ENCODE measurements around the gene NRIP3.
"Not testable (repeated sequence)": the region's sequence is repeated elsewhere in the genome, so short reads cannot be mapped to it uniquely, and the experiment has no call there.

The NRIP3 gene

GRCh38 chr11:9028581-9028980 is 24.8 kb upstream of the NRIP3 start:
- Mint-ChIP-seq H3K4me1 (ENCODE audit: low read depth) (no peaks in the 10 kb centered on the region), H3K9me3 (no peaks in the 10 kb centered on the region), H3K27me3 (ENCODE audit: low read depth) (peaks cover 10% of the 10 kb centered on the region), H3K4me3 (no peak overlapping the region), H3K27ac (no peak overlapping the region), H3K36me3 (ENCODE audit: low read depth) (no peaks in the 10 kb centered on the region)

DNA sequence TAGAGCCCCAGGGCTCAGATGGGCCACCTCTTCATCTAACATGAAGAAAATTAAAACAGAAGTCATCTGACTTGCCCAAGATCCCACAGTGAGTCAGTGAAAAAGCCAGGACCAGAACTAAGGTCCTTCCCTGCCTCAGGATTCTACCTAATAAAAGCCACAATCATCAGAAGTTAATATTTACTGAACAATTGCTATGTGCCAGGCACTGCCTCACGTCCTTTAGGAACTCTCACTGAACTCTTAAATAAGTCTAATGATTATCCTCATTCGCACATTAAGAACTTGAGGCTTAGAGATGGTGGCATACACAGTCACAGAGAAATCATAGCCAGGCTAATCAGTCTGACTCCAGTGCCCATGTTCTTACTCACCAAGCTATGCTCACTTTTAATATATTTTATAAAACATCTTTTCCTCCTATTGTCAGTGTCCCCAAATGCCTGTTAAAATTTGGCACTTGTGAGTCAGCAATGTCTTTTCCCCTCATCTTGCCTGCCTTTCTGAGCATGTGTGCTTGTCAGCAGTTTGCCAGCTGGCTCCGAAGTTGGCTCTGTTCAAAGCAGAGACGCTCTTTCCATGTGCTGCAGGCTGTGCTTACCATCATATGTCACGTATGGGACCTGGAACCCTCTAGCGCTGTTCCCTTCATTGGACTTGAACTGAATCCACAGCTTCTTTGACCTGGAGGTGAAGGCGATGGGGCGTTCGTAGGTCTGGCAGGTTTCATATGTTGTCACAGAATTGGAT is 21.5 kb upstream of the NRIP3 start:
- H3K4me1 Mint-ChIP-seq (ENCODE audit: low read depth) = peaks cover 5% of the 10 kb centered on the region
- H3K36me3 Mint-ChIP-seq (ENCODE audit: low read depth) = no peaks in the 10 kb centered on the region
- H3K9me3 Mint-ChIP-seq = no peaks in the 10 kb centered on the region
- no peak overlapping the region for H3K27ac Mint-ChIP-seq
- no peak overlapping the region for H3K4me3 Mint-ChIP-seq
- H3K27me3 Mint-ChIP-seq (ENCODE audit: low read depth) = peaks cover 21% of the 10 kb centered on the region

- Mint-ChIP-seq H3K9me3 (no peaks in the 10 kb centered on the region), H3K27me3 (ENCODE audit: low read depth) (peaks cover 21% of the 10 kb centered on the region), H3K36me3 (ENCODE audit: low read depth) (no peaks in the 10 kb centered on the region), H3K27ac (no peak overlapping the region), H3K4me1 (ENCODE audit: low read depth) (peaks cover 8% of the 10 kb centered on the region), H3K4me3 (no peak overlapping the region)
These were observed 19.3 kb upstream of the NRIP3 start for GRCh38 chr11:9022961-9023680.

- H3K9me3 Mint-ChIP-seq = no peaks in the 10 kb centered on the region
- H3K27ac Mint-ChIP-seq = no peak overlapping the region
- H3K4me3 Mint-ChIP-seq = no peak overlapping the region
- peaks cover 21% of the 10 kb centered on the region for H3K27me3 Mint-ChIP-seq (ENCODE audit: low read depth)
- H3K36me3 Mint-ChIP-seq (ENCODE audit: low read depth) = no peaks in the 10 kb centered on the region
- peaks cover 28% of the 10 kb centered on the region for H3K4me1 Mint-ChIP-seq (ENCODE audit: low read depth)
These were observed 17.1 kb upstream of the NRIP3 start for GRCh38 chr11:9020916-9021315.

DNA sequence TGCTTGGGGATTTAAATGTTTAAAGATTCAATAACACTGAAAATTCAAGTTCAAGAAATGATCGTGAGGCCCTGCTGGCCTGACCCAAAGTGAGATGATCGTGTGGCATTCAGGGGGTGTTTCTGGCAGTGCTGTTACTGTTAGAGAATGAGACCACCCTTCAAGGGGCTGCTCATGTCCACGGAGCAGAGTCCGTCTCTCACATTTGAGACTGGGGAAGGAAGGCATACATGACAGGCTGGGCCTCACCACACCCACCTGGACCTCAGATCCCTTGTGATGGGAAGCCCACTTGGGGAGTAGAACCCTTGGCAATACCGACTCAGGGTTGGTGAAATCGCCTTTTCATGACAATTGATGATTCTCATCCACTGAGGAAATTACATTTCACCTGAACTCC is 16.1 kb upstream of the NRIP3 start:
- Mint-ChIP-seq H3K27me3 (ENCODE audit: low read depth) (peaks cover 17% of the 10 kb centered on the region), H3K9me3 (no peaks in the 10 kb centered on the region), H3K4me3 (no peak overlapping the region), H3K36me3 (ENCODE audit: low read depth) (no peaks in the 10 kb centered on the region), H3K4me1 (ENCODE audit: low read depth) (peaks cover 28% of the 10 kb centered on the region), H3K27ac (no peak overlapping the region)

- no peaks in the 10 kb centered on the region for H3K36me3 Mint-ChIP-seq (ENCODE audit: low read depth)
- H3K4me1 Mint-ChIP-seq (ENCODE audit: low read depth) = peaks cover 28% of the 10 kb centered on the region
- H3K27ac Mint-ChIP-seq = no peak overlapping the region
- H3K27me3 Mint-ChIP-seq (ENCODE audit: low read depth) = peaks cover 14% of the 10 kb centered on the region
- no peak overlapping the region for H3K4me3 Mint-ChIP-seq
- no peaks in the 10 kb centered on the region for H3K9me3 Mint-ChIP-seq
These were observed 14.0 kb upstream of the NRIP3 start for GRCh38 chr11:9017773-9018172.

DNA sequence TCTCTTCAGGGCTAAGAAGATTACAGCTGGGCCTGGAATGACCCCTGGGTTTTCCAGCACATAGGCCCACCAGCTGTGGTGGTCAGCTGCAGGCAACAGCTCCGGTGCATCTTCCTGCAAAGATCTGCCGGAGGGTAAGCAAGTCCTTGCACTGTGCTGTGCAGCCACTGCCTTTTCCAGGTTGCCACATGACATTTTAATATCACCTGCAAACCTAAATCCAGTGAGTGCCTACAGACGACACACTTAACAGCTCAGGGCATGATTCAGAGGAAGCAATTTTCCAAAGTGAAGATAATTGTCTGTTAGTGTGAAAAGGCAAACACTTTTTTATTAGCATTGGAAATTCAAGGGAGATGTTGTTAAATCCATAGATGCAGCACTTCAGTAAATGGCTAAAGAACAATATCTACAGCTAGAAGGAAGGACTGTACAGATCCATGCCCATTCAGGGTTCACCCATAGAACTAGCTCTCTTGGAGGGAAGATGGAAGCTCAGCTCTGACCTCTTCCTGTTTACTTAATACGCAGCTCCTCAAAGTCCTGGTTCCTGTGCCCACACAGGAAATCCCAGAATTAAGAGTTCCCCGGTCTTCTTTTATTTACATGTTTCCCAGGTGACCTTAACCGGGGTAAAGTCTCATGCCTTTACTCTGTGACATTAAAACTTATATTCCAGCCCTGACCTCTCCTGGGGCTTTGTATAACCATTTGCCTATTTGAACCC is 13.3 kb upstream of the NRIP3 start:
- Mint-ChIP-seq H3K4me3 (no peak overlapping the region), H3K36me3 (ENCODE audit: low read depth) (no peaks in the 10 kb centered on the region), H3K4me1 (ENCODE audit: low read depth) (peaks cover 23% of the 10 kb centered on the region)

GRCh38 chr11:9015677-9016076 is 11.9 kb upstream of the NRIP3 start:
- H3K36me3 Mint-ChIP-seq (ENCODE audit: low read depth) = no peaks in the 10 kb centered on the region
- peaks cover 23% of the 10 kb centered on the region for H3K4me1 Mint-ChIP-seq (ENCODE audit: low read depth)
- H3K9me3 Mint-ChIP-seq = no peaks in the 10 kb centered on the region
- H3K27ac Mint-ChIP-seq = no peak overlapping the region
- H3K27me3 Mint-ChIP-seq (ENCODE audit: low read depth) = peaks cover 17% of the 10 kb centered on the region
- H3K4me3 Mint-ChIP-seq = no peak overlapping the region

More for the DNA sequence above, 13.3 kb upstream of the NRIP3 start:
- no peaks in the 10 kb centered on the region for H3K9me3 Mint-ChIP-seq
- peaks cover 11% of the 10 kb centered on the region for H3K27me3 Mint-ChIP-seq (ENCODE audit: low read depth)
- peak overlapping the region; percentile 8 for H3K27ac Mint-ChIP-seq

- no peaks in the 10 kb centered on the region for H3K9me3 Mint-ChIP-seq
- peaks cover 23% of the 10 kb centered on the region for H3K4me1 Mint-ChIP-seq (ENCODE audit: low read depth)
- no peak overlapping the region for H3K4me3 Mint-ChIP-seq
- H3K36me3 Mint-ChIP-seq (ENCODE audit: low read depth) = no peaks in the 10 kb centered on the region
- H3K27me3 Mint-ChIP-seq (ENCODE audit: low read depth) = peaks cover 25% of the 10 kb centered on the region
- H3K27ac Mint-ChIP-seq = no peak overlapping the region
These were observed 11.0 kb upstream of the NRIP3 start for GRCh38 chr11:9014826-9015225.

DNA sequence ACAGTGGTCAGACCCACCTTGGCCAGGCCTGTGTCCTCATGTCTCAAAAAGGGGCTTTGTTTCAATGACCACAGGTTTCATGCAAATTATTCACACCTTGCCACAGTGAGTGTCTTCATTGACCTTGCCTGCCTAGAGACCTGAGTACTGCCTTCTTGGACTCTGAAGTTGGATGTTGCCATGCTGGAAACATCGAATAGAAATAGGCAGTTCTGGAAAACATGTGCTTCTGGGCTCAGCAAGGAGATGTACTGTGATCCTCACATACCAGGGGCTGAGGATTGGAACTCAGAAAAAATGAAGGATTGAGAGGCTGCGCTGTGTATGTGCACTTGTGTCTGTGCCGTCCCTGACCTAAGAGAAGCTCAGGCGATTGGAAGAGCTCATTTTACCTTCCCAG is 9.6 kb upstream of the NRIP3 start:
- peaks cover 22% of the 10 kb centered on the region for H3K4me1 Mint-ChIP-seq (ENCODE audit: low read depth)
- H3K36me3 Mint-ChIP-seq (ENCODE audit: low read depth) = no peaks in the 10 kb centered on the region
- no peak overlapping the region for H3K4me3 Mint-ChIP-seq
- peaks cover 30% of the 10 kb centered on the region for H3K27me3 Mint-ChIP-seq (ENCODE audit: low read depth)
- H3K9me3 Mint-ChIP-seq = no peaks in the 10 kb centered on the region
- no peak overlapping the region for H3K27ac Mint-ChIP-seq

GRCh38 chr11:9009538-9009937 is 5.7 kb upstream of the NRIP3 start:
- not testable (repeated sequence) for H3K4me1 Mint-ChIP-seq (ENCODE audit: low read depth); H3K9me3 Mint-ChIP-seq; H3K36me3 Mint-ChIP-seq (ENCODE audit: low read depth); H3K27ac Mint-ChIP-seq; H3K4me3 Mint-ChIP-seq
- H3K27me3 Mint-ChIP-seq (ENCODE audit: low read depth) = peaks cover 67% of the 10 kb centered on the region

DNA sequence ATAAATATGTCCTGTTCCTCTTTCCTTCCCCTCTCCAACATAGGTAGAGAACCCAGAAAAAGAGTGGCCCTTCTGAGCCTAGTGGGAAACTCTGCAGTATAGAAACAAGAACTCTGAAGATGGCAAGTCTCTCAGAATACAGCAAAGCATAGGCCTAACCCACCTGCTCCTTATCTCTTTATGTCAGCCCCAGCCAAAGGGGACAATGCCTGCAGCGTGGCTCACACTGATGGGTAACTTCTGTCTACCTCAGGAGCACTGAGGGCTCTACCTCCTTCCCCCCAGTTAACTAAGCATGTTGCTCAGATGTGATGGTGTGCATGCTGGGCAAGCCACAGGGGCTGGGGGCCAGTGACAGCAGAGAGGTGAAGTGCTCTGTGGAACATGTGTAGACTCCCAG is 4.9 kb upstream of the NRIP3 start:
- H3K4me1 Mint-ChIP-seq (ENCODE audit: low read depth) = peaks cover 9% of the 10 kb centered on the region
- H3K27me3 Mint-ChIP-seq (ENCODE audit: low read depth) = peaks cover 66% of the 10 kb centered on the region
- no peaks in the 10 kb centered on the region for H3K9me3 Mint-ChIP-seq
- H3K27ac Mint-ChIP-seq = no peak overlapping the region
- peaks cover 5% of the 10 kb centered on the region for H3K36me3 Mint-ChIP-seq (ENCODE audit: low read depth)
- no peak overlapping the region for H3K4me3 Mint-ChIP-seq

- Mint-ChIP-seq H3K36me3 (ENCODE audit: low read depth) (peaks cover 5% of the 10 kb centered on the region), H3K4me3 (no peak overlapping the region), H3K9me3 (no peaks in the 10 kb centered on the region), H3K4me1 (ENCODE audit: low read depth) (peaks cover 12% of the 10 kb centered on the region), H3K27ac (no peak overlapping the region), H3K27me3 (ENCODE audit: low read depth) (peaks cover 64% of the 10 kb centered on the region)
These were observed 4.3 kb upstream of the NRIP3 start for GRCh38 chr11:9008011-9008550.

GRCh38 chr11:9005087-9005486 is 1.3 kb upstream of the NRIP3 start:
- Mint-ChIP-seq H3K4me1 (ENCODE audit: low read depth) (peaks cover 28% of the 10 kb centered on the region), H3K36me3 (ENCODE audit: low read depth) (peaks cover 5% of the 10 kb centered on the region), H3K27ac (peak overlapping the region; percentile 27), H3K4me3 (peak overlapping the region; percentile 58), H3K9me3 (no peaks in the 10 kb centered on the region), H3K27me3 (ENCODE audit: low read depth) (peaks cover 53% of the 10 kb centered on the region)
